ENCODE measurements around the gene CACNA2D2.
A peak's percentile ranks its signal among the peaks of the same experiment; 100 is the strongest.

The CACNA2D2 gene

DNA sequence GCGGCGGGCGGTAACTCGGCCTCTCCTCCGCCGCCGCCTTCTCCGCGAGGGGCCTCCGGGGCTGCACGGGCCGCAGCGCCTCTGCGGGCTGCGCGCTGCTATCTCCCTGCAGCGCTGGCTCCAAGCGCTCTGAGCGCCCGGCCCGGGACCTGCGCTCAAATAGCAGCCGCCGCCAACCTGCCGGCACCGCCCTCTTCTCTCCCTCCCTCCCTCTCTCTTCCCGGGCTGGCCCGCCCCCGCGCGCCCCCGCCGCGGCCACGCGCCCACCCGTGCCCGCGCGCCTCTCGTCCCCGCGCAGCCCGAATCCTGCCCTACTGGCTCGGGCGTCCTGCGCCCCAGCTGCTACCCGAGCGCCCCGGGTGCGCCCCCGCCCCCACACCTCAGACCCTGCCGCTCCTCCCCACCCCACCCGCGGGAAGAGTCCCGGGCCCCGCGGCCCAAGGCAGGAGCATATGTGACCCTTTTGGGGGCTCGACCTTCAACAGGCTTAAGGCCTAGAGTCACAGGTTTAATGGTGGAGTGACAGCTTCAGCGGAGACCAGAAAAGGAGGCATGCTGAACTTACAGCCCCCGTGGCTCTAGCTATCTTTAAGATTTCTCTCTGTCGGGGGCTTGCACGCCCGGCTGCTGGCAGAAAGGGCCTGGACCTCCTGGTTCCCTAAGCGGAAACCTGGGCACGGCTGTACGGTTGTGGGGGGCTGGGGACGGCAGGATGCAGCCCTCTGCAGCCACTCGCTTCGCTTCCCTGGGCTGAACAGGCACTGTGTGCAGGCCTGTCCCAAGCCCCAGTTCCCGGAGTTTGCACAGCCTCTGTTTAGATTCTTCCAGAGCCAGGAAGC lies at the start of gene CACNA2D2:
Gene CACNA2D2, minus strand, starts transcription at position 131 of the 839 bp plus-strand sequence. CDS start 211 bp downstream, outside the sequence.
- no peak for DNase-seq (ENCODE audit: low read depth)
- peak within 1 kb of the TSS; percentile 17 for H3K4me3 ChIP-seq (ENCODE audit: low read depth, low read length)

DNA sequence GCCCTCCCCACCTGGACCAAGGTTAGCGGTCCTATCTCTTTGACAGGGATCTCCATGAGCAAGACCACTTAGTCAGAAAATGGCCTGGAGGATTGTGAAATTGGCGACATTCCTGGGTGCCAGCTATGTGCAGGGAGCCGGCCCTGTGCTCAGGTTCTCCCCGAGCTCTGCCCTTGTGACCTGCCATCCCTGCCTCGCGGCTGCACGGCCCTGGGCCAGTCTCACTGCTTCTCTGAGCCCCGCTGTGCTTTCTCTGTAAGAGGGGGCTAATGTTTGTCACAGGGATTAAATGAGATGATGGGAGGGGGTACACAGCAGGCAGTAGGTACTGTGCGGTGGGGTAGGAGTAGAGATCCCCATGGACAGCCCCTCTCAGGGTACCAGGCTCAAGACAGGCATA lies 49.2 kb upstream of the CACNA2D2 start:
- no peak for DNase-seq (ENCODE audit: low read depth)
- no peak overlapping the region for H3K4me3 ChIP-seq (ENCODE audit: low read depth, low read length)

DNA sequence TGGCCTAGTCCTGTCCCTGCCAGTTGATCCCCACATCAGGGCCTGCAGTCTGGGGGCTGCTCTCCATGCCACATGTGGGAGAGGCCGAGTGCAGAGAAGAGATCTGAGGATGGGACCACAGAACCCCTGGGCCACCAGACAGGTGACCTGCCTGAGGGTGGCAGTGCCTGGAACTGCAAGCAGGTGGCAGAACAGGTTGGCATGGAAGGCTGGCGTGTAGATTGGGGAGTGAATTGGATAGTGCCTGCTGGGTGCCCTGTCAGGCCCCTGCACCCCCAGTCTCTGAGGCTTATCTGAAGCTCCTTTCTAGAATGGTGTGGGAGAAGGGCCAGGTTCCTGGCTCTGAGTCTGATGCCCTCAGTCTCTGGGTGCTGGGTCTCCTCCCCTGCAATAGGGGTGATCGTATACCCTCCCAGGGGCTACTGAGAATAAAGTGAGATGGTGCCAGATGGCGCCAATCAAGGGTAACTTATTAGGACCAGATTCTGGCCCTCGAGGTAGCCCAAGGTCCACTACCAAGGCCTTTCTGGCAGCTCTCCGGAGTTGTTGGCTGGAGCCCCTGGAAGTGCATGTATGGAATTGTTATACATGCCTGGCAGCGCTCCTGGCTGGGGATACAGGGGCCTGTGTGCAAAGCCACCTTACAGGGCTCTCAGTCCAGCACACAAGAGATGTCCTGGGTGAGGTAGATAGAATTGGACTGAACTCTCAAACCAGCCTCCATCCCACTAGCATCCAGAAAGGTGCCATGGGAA lies 48.4 kb upstream of the CACNA2D2 start:
- no peak overlapping the region for H3K4me3 ChIP-seq (ENCODE audit: low read depth, low read length)
- no peak for DNase-seq (ENCODE audit: low read depth)

DNA sequence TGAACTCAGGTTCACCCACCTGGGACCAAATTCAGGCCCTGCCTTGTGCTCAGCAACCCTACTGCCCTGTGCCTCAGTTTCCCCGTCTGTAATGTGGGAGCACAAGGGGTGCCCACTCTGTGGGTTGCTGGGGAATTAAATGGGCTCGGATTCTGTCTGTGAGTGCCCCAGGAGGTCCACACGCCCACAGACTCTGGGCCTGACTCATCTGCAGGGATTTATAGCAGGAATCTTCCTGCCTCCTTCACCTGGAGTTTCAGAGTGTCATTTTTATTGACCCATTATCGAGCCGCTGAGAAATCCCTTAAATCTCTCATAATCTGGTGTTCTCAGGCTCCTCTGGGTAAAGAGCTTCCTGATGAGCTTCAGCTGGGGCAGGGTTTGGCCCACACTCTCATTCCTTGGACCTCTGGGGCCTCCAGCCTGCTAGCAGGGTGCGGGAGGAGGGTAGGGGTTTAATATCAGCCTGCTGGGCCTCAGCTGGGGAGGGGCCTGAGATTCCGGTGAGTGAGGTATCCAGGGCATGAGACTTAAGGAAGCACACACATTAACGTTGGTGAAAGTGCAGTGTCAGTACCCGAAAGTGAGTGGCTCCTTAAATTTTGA lies 47.7 kb upstream of the CACNA2D2 start:
- no peak for DNase-seq (ENCODE audit: low read depth)
- no peak overlapping the region for H3K4me3 ChIP-seq (ENCODE audit: low read depth, low read length)

DNA sequence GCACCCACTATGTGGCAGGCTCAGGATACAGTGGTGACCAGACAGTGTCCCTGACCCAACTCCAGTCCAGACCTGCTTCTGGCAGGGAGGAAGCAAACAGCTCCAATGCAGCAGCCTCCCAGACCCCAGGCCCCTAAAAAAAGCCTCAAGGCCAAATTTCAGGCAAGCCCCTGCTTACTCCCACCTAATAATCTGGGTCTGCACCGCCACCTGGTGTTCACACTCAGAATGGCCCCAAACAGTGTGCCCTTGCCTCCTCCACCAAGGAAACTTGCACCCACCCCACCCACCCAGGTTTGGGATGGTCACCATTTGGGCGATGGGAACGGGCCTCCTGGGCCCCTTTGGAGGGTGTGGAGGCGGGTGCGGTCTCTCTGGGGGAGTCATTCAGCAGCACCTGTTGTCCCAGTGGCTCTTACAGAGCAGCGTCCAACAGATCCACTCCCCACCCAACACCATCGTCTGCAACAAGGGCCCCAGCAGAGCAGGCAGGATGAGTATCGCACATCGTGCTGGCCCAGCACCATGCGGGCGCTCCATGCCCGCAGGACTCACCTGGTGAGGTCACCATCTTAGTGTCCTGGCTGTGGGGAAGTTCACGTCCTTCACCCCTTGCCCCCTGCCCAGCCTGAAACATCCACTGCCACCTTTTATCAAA lies 46.8 kb upstream of the CACNA2D2 start:
- no peak for DNase-seq (ENCODE audit: low read depth)
- H3K4me3 ChIP-seq (ENCODE audit: low read depth, low read length): no peak overlapping the region

DNA sequence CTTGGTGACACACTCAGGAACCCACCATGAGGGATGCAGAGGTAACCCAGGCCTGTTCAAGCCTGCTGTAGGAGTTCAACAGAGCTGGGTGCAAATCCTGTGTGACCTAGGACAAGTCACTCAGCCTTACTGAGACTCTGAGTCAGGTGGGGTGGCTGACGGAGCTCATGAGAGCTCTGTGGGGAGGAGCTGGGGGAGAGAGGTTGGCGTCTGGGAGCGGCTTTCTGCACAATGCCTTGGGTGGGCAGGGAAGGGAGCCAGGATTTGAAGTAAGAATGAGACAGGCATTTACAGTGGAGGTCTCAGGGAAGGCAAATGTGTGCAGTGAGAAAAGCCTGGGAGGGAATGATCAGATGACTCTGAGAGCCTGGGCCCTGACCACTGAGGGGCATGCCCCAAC lies 45.8 kb upstream of the CACNA2D2 start:
- H3K4me3 ChIP-seq (ENCODE audit: low read depth, low read length): no peak overlapping the region
- no peak for DNase-seq (ENCODE audit: low read depth)

DNA sequence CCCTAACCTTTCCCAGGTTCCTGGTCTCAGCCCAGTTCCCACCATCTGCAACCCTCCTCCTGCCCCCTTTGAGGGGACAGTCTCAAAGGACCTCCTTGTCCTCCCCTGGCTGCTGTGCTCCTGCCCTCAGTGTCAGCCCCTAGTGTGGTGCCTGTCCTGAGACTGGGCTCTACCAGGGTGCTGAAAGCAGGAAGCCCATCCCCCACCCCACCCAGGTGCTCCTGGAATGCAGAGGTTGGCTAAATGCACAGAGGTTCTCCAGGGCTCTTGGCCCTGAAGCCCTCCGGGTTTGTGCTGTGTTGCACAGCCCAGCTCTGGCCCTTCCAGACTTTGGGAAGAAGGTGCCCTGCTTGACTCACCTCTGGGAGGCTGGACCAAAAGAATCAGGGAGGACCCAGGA lies 42.3 kb upstream of the CACNA2D2 start:
- DNase-seq (ENCODE audit: low read depth): no peak

DNA sequence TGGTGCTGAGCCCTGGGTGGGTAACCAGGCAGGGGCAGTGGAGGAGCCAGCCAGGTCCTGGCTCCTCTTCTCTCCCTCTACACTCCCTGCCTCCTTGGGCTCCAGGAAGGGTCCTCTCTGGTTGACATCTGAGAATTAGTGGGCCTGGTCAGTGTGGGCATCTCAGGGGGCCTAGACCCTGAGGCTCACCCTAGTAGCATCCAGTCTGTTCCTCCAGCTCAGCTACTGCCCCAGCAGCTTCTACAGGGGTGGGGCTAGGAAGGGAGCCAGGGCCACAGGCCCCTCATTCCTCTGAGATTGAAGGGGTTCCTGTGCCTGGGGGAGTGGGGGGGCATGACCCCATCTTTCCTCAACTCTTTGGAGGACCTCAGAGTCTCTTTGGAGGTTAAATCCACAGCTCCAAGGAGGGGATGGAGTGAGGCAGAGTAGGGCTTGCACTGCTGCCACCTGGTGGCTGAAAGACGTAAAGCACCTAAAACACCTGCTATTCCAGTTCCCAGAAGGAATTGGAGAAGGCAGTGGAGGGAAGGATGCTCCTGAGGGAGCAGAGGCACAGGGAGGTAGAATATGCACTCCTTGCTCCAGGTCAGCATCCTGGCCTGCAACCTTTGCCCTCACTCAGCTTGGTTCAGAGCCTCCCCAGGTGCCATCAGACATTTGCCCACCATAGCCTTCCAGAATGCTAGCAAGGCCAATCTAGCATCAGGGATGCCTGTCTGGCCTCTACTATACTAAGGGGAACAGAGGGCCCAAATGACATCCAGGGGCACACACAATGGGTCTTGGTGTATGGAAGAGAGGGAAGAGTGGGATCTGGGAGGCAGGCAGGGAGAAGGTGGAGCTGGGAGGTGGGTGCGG lies 39.0 kb upstream of the CACNA2D2 start:
- no peak for DNase-seq (ENCODE audit: low read depth)
- H3K4me3 ChIP-seq (ENCODE audit: low read depth, low read length): no peak overlapping the region

More for the DNA sequence above, 42.3 kb upstream of the CACNA2D2 start:
- H3K4me3 ChIP-seq (ENCODE audit: low read depth, low read length): no peak overlapping the region

DNA sequence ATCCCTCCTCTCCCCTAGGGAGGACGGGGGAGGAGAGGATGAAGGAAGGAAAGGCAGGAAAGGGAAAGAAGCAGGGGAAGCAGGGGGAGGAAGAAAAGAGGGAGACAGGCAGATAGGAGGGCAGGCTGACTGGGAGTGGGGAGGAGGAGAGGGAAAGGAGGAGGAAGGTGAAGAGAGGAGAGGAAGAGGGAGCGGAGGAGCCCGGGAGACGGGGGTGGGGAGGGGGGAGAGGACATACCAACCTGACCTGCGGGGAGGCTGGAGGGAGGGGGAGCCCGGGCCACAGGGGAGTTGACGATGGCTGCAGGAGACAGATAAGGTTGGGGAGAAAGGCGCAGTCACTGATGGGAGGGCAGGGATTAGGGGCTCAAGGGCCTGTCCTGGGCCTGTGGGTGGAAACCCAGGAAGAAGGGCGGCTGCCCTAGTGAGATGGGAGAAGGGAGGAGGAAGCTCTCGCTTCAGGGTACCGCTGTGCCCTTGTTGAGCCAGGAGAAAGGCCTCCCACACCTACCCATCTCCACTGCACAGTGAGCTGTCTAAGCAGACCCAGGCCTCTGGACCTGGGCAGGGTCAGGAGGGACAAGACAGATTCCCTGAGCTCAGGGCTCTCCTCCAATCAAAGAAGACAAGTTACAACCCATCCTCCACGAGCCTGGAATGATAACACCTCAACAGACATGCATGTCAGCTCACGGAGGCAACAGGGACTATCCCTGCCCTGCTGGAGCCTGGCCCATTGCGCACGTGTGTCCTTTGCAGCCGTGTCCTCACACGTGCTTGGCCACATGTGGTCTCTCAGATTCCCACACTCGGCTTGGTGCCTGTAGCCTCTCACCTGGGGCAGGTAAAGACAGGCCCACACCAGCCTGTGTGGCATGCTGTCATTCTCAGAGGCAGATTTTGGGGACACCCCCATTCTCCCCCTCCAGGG lies 36.2 kb upstream of the CACNA2D2 start:
- no peak for DNase-seq (ENCODE audit: low read depth)

DNA sequence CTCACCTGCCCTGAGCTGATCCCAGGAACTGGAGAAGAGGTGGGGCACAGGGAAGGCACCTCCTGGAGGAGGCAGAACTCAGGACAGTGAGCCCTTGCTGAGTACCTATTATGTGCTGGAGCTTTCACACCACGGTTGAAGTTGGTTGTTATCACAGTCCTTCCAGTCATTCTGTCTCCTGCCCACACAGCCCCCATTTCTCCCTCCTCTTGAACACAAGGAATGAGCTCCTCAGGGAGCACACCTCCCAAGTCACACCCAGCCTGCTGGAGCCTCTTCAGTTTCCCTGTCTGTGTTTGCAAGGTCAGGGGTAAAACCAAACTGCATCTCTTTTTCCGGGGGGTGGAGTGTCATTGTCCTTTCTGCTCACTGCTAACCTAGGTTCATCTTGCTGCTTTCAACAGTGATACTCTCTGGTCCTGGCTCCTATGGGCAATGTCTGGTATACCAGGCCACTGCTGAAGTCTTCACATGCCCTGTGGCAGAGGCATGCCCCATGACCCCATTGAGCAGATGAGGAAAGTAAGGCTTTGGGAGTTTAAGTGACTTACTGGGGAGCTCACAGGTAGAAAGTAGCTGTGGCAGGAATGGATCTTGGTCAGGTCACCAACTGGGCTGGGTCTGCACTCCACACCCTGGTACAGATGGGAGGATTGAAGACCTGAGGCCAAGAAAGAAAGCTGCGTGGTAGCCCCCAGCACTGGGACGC lies 34.1 kb upstream of the CACNA2D2 start:
- no peak overlapping the region for H3K4me3 ChIP-seq (ENCODE audit: low read depth, low read length)
- DNase-seq (ENCODE audit: low read depth): no peak

More for the DNA sequence above, 36.2 kb upstream of the CACNA2D2 start:
- no peak overlapping the region for H3K4me3 ChIP-seq (ENCODE audit: low read depth, low read length)

DNA sequence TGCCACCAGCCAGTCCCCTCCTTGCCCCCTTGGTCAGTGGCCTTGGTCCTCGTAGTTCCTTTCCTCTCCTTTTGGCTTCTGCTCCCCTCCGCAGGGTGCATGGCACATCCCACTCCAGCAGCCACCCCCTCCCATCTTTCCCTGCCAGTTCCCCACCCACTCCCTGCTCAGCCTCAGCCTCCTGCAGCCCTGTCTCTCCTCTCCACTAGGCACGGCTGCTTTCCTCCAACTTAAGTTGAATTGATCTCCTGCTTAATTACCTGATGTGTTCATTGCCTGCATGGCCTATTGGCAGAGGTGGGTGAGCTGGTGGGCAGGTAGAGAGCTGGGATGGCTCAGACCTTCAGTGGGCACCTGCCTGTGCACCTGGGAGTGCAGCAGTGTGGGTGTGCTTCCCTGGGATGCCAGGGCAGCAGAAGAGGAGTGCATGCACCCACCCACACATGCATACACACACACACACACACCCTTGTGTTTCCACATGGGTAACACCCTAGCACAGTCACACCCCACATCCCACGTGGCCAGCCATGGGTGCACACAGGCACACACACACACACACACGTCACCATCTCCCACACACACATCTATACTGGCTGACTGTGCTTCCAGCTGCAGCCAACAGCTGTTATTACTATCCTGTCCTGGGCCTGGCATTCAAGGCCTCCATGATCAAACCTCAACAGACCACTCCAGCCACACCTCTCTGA lies 33.2 kb upstream of the CACNA2D2 start:
- no peak overlapping the region for H3K4me3 ChIP-seq (ENCODE audit: low read depth, low read length)
- no peak for DNase-seq (ENCODE audit: low read depth)

DNA sequence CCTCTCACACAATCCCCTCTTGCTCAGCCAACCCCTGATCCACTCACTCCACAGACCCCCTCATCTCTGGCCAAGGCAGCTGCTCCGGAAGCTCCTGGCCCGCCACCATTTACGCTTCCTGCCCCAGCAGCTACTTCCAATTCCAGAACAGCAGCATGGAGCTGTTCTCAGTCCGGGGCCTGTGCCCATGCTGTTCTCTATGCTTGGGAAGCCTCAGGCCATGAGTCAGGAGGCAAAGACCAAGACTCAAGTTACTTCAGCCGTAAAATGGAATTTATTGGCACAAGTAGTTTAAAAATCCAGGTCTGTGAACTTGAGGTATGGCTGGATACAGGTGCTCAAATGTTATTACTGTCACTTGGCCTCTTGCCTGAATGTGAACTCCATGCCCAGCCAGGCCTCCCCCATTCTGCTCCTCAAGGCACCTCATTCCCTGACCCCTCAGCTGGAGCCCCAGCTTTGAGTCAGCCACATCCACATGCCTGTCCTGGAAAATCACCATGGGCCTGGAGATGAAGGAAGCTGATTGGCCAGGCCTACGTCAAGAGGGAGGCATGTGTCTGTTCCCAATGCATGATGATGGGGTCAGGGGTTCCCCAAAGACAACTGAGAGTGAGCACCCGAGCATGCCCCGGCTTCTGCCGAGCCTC lies 31.4 kb upstream of the CACNA2D2 start:
- no peak overlapping the region for H3K4me3 ChIP-seq (ENCODE audit: low read depth, low read length)
- DNase-seq (ENCODE audit: low read depth): no peak

DNA sequence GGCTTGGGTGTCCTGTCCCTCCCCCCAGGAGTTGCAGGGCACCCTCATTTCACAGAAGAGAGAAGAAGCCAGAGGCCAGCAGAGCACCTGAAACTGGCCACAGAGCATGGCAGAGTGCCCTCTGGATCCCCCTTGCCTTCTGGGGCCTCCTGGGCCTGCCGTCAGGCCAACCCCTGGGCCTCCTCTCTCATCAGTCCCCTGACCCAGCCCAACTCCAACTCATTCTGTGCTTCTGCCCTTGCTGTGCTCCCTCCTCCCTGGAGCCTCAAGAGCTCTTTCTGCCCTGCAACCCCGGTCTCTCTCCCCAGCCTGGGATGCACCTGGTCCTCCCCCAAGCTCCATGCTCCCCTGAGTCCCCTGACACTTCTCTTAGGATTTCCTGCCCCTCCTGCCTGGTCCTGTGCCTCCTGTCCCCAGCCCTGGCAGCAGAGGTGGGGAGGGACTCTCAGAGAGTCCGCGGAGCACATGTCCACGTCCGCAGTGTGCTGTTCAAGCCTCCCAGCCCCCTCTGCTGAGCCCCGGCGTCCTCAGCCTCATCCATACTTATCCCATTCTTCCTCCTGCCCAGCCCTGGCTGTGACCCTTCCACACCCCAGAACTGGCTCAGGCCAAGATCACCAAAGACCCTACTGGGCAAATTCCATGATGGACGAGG lies 30.5 kb upstream of the CACNA2D2 start:
- H3K4me3 ChIP-seq (ENCODE audit: low read depth, low read length): no peak overlapping the region
- no peak for DNase-seq (ENCODE audit: low read depth)

DNA sequence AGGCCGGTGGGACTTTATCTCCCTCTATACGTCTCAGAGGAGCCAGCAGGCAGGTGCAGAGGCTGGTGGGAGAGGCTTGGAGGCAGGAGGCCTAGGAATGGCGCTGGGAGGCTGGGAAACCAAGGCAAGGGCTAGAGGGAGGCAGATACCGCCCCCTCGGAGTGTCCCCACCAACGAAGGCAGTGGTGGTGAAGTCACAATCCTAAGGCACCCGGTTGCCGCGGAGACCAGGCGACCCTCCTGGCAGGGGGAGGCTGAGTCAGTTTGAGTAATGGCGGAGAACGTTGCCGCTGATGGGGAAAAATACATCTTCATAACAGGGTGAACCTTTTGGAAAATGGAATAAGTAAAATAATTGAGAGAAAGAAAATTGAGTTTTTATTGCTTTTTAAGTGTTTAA lies 29.9 kb upstream of the CACNA2D2 start:
- H3K4me3 ChIP-seq (ENCODE audit: low read depth, low read length): no peak overlapping the region
- no peak for DNase-seq (ENCODE audit: low read depth)

DNA sequence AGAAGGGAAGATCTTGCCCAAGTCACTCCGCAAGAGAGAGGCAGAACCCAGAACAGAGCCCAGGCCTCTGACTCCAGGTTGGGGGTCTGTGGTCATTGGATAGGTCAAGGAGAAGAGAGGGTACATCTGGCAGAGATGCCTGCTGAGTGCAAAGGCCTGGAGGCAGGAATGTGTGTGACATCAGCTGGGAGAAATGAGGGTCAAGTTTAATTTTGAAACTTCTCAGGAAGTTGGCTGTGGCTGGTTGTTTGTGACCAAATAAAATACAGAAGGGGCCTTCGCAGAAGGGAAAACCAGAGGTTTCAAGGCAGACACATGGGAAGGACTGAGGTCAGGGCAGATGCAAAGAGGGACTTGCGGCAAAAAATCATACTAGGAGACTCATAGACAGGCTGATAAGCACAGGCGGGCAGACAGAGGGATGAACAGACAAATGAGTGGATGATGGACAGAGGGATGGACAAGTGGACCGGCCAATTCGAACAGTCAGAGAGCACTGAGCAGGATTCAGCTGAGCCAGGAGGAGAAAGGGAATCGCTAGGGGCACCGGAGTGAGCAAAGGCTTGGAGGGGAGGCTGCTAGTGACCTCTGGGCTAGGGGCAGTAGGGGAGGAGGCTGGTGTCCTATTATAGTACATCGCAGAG lies 28.8 kb upstream of the CACNA2D2 start:
- H3K4me3 ChIP-seq (ENCODE audit: low read depth, low read length): no peak overlapping the region
- DNase-seq (ENCODE audit: low read depth): no peak
